ENCODE data around the gene DPP6. TPM values are rescaled to one million over a fixed set of nuclear protein-coding genes. Genes with fewer than 3 reads are reported as not detected.

The DPP6 gene
- total RNA-seq, 1 experiment from 2014 or later, result not detected

DNA sequence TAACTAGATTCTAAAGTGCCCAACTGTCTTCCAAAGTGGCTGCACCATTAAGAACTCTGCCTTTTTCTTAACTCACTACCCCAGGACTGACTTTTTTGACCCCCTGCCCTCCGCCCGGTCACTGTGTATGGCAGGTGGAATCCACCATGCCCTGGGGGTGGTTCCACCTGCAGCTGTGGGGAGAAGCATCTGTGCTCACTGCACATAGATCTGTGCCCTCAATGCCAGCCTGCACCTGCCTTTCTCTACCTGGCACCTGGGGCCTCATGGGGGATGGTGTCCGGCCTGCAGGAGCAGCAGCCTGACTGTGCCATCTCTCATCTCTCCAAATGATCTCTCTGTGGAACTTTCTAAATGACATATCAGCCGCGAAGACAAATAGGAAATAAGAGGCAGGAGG lies 597.2 kb downstream of the DPP6 start:
- no peak for TF ChIP-seq TCF7L2 (IDR thresholded peaks at IDR 0.05; ENCODE audit: low read depth, low read length)
- TF ChIP-seq, protein P1, sequence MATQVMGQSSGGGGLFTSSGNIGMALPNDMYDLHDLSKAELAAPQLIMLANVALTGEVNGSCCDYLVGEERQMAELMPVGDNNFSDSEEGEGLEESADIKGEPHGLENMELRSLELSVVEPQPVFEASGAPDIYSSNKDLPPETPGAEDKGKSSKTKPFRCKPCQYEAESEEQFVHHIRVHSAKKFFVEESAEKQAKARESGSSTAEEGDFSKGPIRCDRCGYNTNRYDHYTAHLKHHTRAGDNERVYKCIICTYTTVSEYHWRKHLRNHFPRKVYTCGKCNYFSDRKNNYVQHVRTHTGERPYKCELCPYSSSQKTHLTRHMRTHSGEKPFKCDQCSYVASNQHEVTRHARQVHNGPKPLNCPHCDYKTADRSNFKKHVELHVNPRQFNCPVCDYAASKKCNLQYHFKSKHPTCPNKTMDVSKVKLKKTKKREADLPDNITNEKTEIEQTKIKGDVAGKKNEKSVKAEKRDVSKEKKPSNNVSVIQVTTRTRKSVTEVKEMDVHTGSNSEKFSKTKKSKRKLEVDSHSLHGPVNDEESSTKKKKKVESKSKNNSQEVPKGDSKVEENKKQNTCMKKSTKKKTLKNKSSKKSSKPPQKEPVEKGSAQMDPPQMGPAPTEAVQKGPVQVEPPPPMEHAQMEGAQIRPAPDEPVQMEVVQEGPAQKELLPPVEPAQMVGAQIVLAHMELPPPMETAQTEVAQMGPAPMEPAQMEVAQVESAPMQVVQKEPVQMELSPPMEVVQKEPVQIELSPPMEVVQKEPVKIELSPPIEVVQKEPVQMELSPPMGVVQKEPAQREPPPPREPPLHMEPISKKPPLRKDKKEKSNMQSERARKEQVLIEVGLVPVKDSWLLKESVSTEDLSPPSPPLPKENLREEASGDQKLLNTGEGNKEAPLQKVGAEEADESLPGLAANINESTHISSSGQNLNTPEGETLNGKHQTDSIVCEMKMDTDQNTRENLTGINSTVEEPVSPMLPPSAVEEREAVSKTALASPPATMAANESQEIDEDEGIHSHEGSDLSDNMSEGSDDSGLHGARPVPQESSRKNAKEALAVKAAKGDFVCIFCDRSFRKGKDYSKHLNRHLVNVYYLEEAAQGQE (IDR thresholded peaks at IDR 0.05; ENCODE audit: insufficient read depth in 1 of 2, low read depth in 2 of 2, low read length in 1 of 2), result no peak
- Histone ChIP-seq H3K9me3 (ENCODE audit: control insufficient read depth, insufficient read depth, low read depth, low read length) (no peaks in the 10 kb centered on the region), H3K36me3 (ENCODE audit: control insufficient read depth, insufficient read depth, low read length) (no peaks in the 10 kb centered on the region), H3K4me3 (ENCODE audit: low read depth in 2 of 2, low read length in 2 of 2) (no peak overlapping the region), H3K27me3 (ENCODE audit: control insufficient read depth, insufficient read depth, low read length) (no peaks in the 10 kb centered on the region; the same call in 1 of the 2 replicates), H3K27ac (ENCODE audit: low read length) (no peak overlapping the region), H3K4me1 (ENCODE audit: control insufficient read depth, insufficient read depth, low read length) (no peaks in the 10 kb centered on the region)
- ATAC-seq (no peak), DNase-seq (ENCODE audit: low read depth, low spot score) (no peak)
- CTCF ChIA-PET, result interaction anchor here (0.7 kb wide), 1 partner anchor 227 kb away, joined by 4 read pairs; no protein-coding TSS in a partner anchor
- POLR2A ChIA-PET, result no interaction called here
- in situ Hi-C loops (cut with HindIII; ENCODE audit: low pct_unique_long_range_greater_than_20kb, low sequenced_read_pairs), result no loop called here
- intact Hi-C loops (cut with micrococcal nuclease; ENCODE audit: unreplicated experiment), result no loop called here
- no TSS peak for BruUV-seq (replicated peaks)

DNA sequence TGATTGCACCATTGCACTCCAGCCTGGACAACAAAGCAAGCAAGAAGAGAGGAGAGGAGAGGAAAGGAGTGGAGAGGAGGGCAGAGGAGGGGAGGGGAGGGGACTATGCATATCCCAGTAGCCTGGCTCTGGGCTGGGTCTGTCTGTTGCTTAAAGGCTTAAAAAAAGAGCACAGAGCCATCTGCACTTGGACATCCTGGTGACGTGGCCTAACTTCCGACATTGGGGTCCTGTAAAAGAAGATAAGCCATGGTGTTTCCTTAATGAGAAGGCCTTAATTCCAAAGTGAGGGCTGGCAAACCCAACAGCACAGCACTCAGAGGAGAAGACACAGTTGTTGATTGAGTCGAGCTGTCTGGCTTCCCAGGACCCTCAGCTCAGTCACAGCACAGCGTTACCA lies 598.1 kb downstream of the DPP6 start:
- in situ Hi-C loops (cut with HindIII; ENCODE audit: low pct_unique_long_range_greater_than_20kb, low sequenced_read_pairs), result no loop called here
- CTCF ChIA-PET, result no interaction called here
- ATAC-seq, result no peak
- H3K4me3 ChIP-seq (ENCODE audit: low read depth in 2 of 2, low read length in 2 of 2), result no peak overlapping the region
- no peaks in the 10 kb centered on the region; the same call in 1 of the 2 replicates for H3K27me3 ChIP-seq (ENCODE audit: control insufficient read depth, insufficient read depth, low read length)
- no peaks in the 10 kb centered on the region for H3K36me3 ChIP-seq (ENCODE audit: control insufficient read depth, insufficient read depth, low read length)
- TF ChIP-seq, protein P1 (IDR thresholded peaks at IDR 0.05; ENCODE audit: insufficient read depth in 1 of 2, low read depth in 2 of 2, low read length in 1 of 2), result no peak
- TF ChIP-seq SIN3A (IDR thresholded peaks at IDR 0.05; ENCODE audit: borderline replicate concordance, insufficient read depth, low read depth, low read length) (no peak), POLR2AphosphoS5 (IDR thresholded peaks at IDR 0.05; ENCODE audit: low read depth, low read length) (no peak), TCF7L2 (IDR thresholded peaks at IDR 0.05; ENCODE audit: low read depth, low read length) (no peak)
- TF ChIP-seq, protein P2, sequence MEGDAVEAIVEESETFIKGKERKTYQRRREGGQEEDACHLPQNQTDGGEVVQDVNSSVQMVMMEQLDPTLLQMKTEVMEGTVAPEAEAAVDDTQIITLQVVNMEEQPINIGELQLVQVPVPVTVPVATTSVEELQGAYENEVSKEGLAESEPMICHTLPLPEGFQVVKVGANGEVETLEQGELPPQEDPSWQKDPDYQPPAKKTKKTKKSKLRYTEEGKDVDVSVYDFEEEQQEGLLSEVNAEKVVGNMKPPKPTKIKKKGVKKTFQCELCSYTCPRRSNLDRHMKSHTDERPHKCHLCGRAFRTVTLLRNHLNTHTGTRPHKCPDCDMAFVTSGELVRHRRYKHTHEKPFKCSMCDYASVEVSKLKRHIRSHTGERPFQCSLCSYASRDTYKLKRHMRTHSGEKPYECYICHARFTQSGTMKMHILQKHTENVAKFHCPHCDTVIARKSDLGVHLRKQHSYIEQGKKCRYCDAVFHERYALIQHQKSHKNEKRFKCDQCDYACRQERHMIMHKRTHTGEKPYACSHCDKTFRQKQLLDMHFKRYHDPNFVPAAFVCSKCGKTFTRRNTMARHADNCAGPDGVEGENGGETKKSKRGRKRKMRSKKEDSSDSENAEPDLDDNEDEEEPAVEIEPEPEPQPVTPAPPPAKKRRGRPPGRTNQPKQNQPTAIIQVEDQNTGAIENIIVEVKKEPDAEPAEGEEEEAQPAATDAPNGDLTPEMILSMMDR (IDR thresholded peaks at IDR 0.05), result no peak
- intact Hi-C loops (cut with micrococcal nuclease; ENCODE audit: unreplicated experiment), result no loop called here
- H3K9me3 ChIP-seq (ENCODE audit: control insufficient read depth, insufficient read depth, low read depth, low read length), result no peaks in the 10 kb centered on the region
- no peak for DNase-seq (ENCODE audit: low read depth, low spot score)
- POLR2A ChIA-PET, result no interaction called here
- no peaks in the 10 kb centered on the region for H3K4me1 ChIP-seq (ENCODE audit: control insufficient read depth, insufficient read depth, low read length)
- H3K27ac ChIP-seq (ENCODE audit: low read length), result no peak overlapping the region
- no TSS peak for BruUV-seq (replicated peaks)

Measured in Panc1 (cell line).